Measurements from ENCODE around the gene PARP8.
"Not testable (repeated sequence)": the region's sequence is repeated elsewhere in the genome, so short reads cannot be mapped to it uniquely, and the experiment has no call there.

Gene PARP8, protein sequence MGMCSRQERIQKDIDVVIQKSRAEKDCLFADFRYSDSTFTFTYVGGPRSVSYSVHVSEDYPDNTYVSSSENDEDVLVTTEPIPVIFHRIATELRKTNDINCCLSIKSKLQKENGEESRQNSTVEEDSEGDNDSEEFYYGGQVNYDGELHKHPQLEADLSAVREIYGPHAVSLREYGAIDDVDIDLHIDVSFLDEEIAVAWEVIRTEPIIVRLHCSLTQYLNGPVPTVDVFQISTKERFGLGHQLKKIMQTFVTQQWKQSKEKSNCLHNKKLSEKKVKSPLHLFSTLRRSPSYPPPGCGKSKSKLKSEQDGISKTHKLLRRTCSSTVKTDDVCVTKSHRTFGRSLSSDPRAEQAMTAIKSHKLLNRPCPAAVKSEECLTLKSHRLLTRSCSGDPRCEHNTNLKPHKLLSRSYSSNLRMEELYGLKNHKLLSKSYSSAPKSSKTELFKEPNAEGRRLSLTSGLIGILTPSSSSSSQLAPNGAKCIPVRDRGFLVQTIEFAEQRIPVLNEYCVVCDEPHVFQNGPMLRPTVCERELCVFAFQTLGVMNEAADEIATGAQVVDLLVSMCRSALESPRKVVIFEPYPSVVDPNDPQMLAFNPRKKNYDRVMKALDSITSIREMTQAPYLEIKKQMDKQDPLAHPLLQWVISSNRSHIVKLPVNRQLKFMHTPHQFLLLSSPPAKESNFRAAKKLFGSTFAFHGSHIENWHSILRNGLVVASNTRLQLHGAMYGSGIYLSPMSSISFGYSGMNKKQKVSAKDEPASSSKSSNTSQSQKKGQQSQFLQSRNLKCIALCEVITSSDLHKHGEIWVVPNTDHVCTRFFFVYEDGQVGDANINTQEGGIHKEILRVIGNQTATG

DNA sequence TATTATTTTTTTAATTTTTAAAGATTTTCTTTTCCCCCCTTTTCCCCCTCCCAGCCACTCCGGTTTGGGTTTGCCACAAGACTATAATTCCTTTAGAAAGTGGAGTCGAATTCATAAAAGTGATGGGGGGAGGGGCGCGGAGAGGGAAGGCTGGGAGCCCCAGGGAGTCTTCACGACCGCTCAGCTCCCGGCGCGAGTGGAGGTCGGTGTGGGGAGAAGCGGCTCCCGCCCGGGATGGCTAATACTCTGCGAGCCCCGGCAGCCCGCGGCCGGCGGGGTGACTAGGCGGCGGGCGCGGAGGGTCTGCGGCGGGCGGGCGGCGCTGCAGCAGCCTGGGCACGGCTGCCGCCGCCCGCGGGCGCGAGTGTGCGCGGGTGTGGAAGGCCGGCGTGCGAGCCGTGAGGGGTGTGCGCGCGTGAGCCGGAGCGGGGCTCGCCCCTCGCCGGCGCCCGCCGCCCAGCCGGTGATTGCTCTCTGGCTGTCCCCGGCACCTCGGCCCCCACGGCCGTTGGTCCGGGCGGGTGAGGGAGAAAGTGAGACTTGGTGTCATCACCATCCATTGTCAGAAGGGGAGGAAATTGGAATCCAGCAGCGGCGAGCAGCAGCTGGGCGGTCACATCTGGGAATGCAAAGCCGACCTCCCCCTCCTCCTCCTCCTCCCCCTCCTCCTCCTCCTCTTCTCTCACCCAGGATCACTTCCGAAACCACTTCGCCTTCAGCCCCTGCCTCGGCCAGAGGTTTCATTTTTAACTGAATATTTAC lies at the start of gene PARP8:
Gene PARP8 (plus strand): TSS at position 377 of the 762 bp plus-strand sequence. CDS start 459 bp downstream, outside the sequence.
- H3K9ac ChIP-seq (ENCODE audit: low read depth, low read length): peak within 1 kb of the TSS; percentile 79
- H3K4me1 ChIP-seq (ENCODE audit: control insufficient read depth, insufficient read depth, low read length): peaks cover 2% of the 10 kb centered on the region
- H3K36me3 ChIP-seq (ENCODE audit: control insufficient read depth, insufficient read depth, low read length): no peaks in the 10 kb centered on the region
- peak within 1 kb of the TSS; percentile 71 for H3K4me3 ChIP-seq (ENCODE audit: low read depth, low read length)
- H3K27me3 ChIP-seq (ENCODE audit: control insufficient read depth, insufficient read depth, low read length): peaks cover 3% of the 10 kb centered on the region
- no peaks in the 10 kb centered on the region for H3K9me3 ChIP-seq (ENCODE audit: control insufficient read depth, insufficient read depth, low read length)

DNA sequence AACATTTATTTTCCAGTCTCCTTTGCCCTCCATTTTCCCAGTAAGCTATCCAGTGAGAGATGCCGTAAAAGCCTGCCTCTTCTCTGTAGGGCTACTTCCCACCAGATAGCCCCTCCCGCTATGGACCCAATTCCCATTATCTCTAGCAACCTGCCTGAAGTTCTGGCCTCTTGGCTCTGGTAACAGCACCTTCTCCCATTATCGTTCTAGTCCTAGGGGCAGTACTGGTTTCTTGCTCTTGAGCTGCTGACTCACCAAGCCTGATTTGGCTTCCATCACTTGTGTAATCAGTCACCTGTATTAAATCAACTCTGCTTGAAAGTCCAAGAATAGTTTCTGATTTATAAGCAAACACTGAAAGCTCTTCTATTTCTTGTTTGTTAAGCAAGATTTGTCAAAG lies 42.8 kb upstream of the PARP8 start:
- H3K9me3 ChIP-seq (ENCODE audit: control insufficient read depth, insufficient read depth, low read length): no peaks in the 10 kb centered on the region

DNA sequence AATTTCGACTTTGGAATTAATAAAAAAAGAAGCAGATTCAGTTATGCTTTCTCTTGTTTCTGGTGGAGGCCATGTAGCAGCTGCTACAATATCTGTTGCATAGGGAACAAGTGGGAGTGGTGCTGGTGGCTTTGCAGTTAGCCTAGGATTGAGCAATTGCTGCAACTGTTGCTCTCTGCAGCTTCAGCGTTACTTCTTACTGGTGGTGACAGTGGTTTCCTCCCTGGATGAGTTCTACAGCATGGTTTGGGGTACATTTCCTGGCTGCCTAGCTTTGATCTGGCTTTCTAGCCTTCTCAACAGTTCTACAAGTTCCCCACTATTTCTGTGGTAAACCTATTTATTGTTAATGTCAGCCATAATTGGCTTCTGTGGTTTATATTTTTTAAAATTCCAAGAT lies 31.6 kb upstream of the PARP8 start:
- H3K9ac ChIP-seq (ENCODE audit: low read depth, low read length); H3K36me3 ChIP-seq (ENCODE audit: control insufficient read depth, insufficient read depth, low read length); H3K4me3 ChIP-seq (ENCODE audit: low read depth, low read length); H3K27me3 ChIP-seq (ENCODE audit: control insufficient read depth, insufficient read depth, low read length); H3K4me1 ChIP-seq (ENCODE audit: control insufficient read depth, insufficient read depth, low read length); H3K9me3 ChIP-seq (ENCODE audit: control insufficient read depth, insufficient read depth, low read length): not testable (repeated sequence)

More for the DNA sequence above, 42.8 kb upstream of the PARP8 start:
- H3K4me1 ChIP-seq (ENCODE audit: control insufficient read depth, insufficient read depth, low read length): no peaks in the 10 kb centered on the region
- no peak overlapping the region for H3K9ac ChIP-seq (ENCODE audit: low read depth, low read length)
- H3K4me3 ChIP-seq (ENCODE audit: low read depth, low read length): no peak overlapping the region
- H3K36me3 ChIP-seq (ENCODE audit: control insufficient read depth, insufficient read depth, low read length): no peaks in the 10 kb centered on the region
- no peaks in the 10 kb centered on the region for H3K27me3 ChIP-seq (ENCODE audit: control insufficient read depth, insufficient read depth, low read length)

DNA sequence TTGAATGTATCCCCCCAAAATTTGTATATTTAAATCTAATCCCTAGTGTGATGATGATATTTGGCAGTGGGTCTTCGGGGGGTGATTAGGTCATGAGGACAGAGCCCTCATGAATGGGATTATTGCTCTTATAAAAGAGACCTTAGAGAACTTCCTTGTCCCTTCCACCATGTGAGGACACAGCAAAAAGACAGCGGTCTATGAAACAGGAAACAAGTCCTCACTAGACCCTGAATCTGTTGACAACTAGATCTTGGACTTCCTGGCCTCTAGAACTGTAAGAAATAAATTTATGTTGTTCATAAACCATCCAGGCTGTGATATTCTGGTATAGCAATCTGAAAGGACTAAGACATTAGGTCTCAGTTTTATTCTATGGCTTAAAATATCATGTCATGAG lies 28.9 kb upstream of the PARP8 start:
- H3K36me3 ChIP-seq (ENCODE audit: control insufficient read depth, insufficient read depth, low read length); H3K4me1 ChIP-seq (ENCODE audit: control insufficient read depth, insufficient read depth, low read length); H3K9me3 ChIP-seq (ENCODE audit: control insufficient read depth, insufficient read depth, low read length); H3K27me3 ChIP-seq (ENCODE audit: control insufficient read depth, insufficient read depth, low read length); H3K9ac ChIP-seq (ENCODE audit: low read depth, low read length); H3K4me3 ChIP-seq (ENCODE audit: low read depth, low read length): not testable (repeated sequence)

DNA sequence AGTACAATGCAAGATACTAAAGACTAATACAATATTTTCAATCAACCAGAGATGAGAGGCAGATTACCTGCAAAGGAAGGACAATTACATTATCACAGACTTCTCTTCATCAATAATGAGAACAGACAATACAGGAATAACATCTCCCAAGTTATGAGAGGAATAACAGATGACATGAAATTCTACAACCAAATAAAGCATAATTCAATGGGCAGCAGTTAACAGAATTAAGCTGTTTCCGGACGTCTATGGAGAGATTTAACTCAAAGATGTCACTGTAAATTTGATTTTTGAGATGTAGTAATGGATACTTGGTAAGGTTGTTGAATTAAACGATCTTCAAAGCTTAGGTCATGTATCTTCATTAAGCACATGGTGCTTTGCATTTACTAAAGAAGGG lies 19.8 kb upstream of the PARP8 start:
- H3K27me3 ChIP-seq (ENCODE audit: control insufficient read depth, insufficient read depth, low read length): no peaks in the 10 kb centered on the region
- no peaks in the 10 kb centered on the region for H3K4me1 ChIP-seq (ENCODE audit: control insufficient read depth, insufficient read depth, low read length)
- no peaks in the 10 kb centered on the region for H3K9me3 ChIP-seq (ENCODE audit: control insufficient read depth, insufficient read depth, low read length)
- H3K9ac ChIP-seq (ENCODE audit: low read depth, low read length): no peak overlapping the region
- no peak overlapping the region for H3K4me3 ChIP-seq (ENCODE audit: low read depth, low read length)
- H3K36me3 ChIP-seq (ENCODE audit: control insufficient read depth, insufficient read depth, low read length): no peaks in the 10 kb centered on the region

DNA sequence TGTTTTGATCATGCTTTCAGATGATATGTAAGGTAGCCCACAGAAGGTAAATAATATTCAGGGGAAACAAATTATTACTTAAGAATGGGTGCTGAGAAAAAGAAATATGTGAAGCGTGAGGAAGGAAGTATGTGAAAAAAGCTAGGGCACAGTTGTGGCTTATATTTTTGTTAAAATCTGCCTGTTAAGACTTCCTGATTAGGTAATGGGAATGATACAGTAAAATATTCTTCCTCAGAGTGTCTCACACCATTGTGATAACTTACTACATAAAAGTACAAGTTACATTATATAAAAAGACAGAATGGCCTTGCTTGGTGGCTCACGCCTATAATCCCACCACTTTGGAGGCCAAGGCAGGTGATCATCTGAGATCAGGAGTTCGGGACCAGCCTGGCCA lies 18.7 kb upstream of the PARP8 start:
- H3K4me3 ChIP-seq (ENCODE audit: low read depth, low read length): no peak overlapping the region
- no peaks in the 10 kb centered on the region for H3K4me1 ChIP-seq (ENCODE audit: control insufficient read depth, insufficient read depth, low read length)
- H3K27me3 ChIP-seq (ENCODE audit: control insufficient read depth, insufficient read depth, low read length): no peaks in the 10 kb centered on the region
- H3K9ac ChIP-seq (ENCODE audit: low read depth, low read length): no peak overlapping the region
- H3K9me3 ChIP-seq (ENCODE audit: control insufficient read depth, insufficient read depth, low read length): no peaks in the 10 kb centered on the region
- no peaks in the 10 kb centered on the region for H3K36me3 ChIP-seq (ENCODE audit: control insufficient read depth, insufficient read depth, low read length)

DNA sequence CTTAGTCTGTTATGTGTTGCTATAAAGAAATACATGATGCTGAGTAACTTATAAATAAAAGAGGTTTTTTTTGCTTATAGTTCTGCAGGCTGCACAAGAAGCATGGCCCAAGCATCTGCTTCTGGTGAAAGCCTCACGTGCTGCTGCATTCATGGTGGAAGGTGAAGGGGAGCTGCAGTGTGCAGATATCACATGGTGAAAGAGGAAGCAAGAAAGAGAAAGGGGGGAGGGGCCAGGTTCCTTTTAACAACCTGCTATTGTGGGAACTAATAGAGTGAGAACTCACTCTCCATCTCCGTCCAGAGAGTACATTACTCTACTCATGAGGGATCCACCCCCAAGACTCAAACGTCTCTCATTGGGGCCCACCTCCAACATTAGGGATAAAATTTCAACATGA lies 12.5 kb upstream of the PARP8 start:
- H3K27me3 ChIP-seq (ENCODE audit: control insufficient read depth, insufficient read depth, low read length): no peaks in the 10 kb centered on the region
- no peaks in the 10 kb centered on the region for H3K36me3 ChIP-seq (ENCODE audit: control insufficient read depth, insufficient read depth, low read length)
- H3K4me3 ChIP-seq (ENCODE audit: low read depth, low read length): no peak overlapping the region
- no peak overlapping the region for H3K9ac ChIP-seq (ENCODE audit: low read depth, low read length)
- H3K9me3 ChIP-seq (ENCODE audit: control insufficient read depth, insufficient read depth, low read length): no peaks in the 10 kb centered on the region
- no peaks in the 10 kb centered on the region for H3K4me1 ChIP-seq (ENCODE audit: control insufficient read depth, insufficient read depth, low read length)

DNA sequence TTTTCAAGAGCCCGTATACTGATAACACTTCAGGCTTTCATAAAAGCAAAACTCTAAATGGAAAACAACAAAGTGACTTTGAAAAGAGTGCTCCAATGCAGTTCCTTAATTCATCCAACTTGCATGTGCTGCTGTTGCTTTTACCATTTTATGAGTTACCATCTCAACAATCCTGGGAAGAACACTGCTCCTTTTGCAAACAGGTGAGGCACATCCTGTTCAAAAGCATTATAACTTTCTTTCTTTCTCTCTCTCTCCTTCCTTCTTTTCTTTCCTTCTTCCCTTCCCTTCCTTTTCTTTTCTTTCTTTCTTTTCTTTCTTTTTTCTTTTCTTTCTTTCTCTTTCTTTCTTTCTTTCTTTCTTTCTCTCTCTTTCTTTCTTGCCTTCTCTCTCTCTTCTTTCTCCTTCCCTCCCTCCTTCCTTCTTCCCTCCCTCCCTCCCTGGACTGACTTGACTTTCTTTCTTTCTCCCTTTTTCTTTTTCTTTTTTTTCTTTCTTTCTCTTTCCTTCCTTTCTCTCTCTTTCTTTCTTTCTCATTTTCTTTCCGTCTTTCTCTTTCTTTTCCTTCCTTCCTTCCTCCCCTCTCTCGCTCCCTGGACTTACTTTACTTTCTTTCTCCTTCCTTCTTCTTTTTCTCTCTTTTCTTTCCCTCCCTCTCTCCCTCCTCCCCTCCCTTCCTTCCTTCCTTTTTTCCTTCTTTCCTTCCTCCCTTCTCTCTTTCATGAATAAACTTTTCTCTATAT lies 11.2 kb upstream of the PARP8 start:
- H3K9me3 ChIP-seq (ENCODE audit: control insufficient read depth, insufficient read depth, low read length): no peaks in the 10 kb centered on the region
- H3K27me3 ChIP-seq (ENCODE audit: control insufficient read depth, insufficient read depth, low read length): no peaks in the 10 kb centered on the region
- H3K9ac ChIP-seq (ENCODE audit: low read depth, low read length): no peak overlapping the region
- H3K4me1 ChIP-seq (ENCODE audit: control insufficient read depth, insufficient read depth, low read length): no peaks in the 10 kb centered on the region
- H3K36me3 ChIP-seq (ENCODE audit: control insufficient read depth, insufficient read depth, low read length): no peaks in the 10 kb centered on the region
- no peak overlapping the region for H3K4me3 ChIP-seq (ENCODE audit: low read depth, low read length)

DNA sequence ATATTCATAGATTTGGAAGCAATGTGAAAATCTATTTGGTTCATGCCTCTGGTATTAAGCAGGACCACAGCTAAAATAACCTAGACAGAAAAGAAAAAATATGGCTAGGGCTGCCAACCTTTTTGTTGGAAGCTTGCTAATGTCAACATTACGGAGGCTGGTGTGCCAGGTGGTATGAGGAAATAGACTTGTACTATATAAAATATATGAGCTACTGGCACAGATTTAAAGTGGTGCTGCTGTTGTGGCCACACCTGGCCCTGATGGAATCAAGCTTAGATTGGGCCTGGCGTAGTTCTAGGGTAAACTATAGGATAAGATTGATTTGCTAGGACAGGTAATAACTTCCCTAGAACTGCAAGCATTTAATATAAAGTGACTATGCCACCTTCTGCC lies 10.6 kb upstream of the PARP8 start:
- H3K9ac ChIP-seq (ENCODE audit: low read depth, low read length): no peak overlapping the region
- H3K27me3 ChIP-seq (ENCODE audit: control insufficient read depth, insufficient read depth, low read length): no peaks in the 10 kb centered on the region
- no peaks in the 10 kb centered on the region for H3K36me3 ChIP-seq (ENCODE audit: control insufficient read depth, insufficient read depth, low read length)
- H3K4me1 ChIP-seq (ENCODE audit: control insufficient read depth, insufficient read depth, low read length): no peaks in the 10 kb centered on the region
- no peaks in the 10 kb centered on the region for H3K9me3 ChIP-seq (ENCODE audit: control insufficient read depth, insufficient read depth, low read length)
- no peak overlapping the region for H3K4me3 ChIP-seq (ENCODE audit: low read depth, low read length)

DNA sequence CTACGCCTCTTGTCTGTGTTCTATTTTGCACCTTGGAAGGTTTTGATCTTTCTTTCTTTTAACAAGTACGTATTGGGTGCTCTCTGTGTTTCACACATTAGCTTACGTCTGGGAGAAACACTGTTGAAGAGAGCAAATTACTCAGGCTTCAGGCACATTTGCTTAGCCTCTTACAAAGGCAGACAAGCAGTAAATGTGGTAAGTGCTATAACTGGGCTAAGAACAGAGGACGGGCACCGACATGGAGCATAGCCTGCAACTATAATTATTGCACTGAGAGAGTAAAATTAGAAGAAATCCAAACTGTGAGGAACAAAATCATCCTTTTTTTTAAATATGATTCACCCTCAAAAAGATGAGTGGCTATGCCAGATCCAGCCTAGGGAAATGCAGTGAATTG lies 9.4 kb upstream of the PARP8 start:
- Histone ChIP-seq H3K27me3 (ENCODE audit: control insufficient read depth, insufficient read depth, low read length) (no peaks in the 10 kb centered on the region), H3K9ac (ENCODE audit: low read depth, low read length) (no peak overlapping the region), H3K36me3 (ENCODE audit: control insufficient read depth, insufficient read depth, low read length) (no peaks in the 10 kb centered on the region), H3K9me3 (ENCODE audit: control insufficient read depth, insufficient read depth, low read length) (no peaks in the 10 kb centered on the region), H3K4me3 (ENCODE audit: low read depth, low read length) (no peak overlapping the region), H3K4me1 (ENCODE audit: control insufficient read depth, insufficient read depth, low read length) (no peaks in the 10 kb centered on the region)

DNA sequence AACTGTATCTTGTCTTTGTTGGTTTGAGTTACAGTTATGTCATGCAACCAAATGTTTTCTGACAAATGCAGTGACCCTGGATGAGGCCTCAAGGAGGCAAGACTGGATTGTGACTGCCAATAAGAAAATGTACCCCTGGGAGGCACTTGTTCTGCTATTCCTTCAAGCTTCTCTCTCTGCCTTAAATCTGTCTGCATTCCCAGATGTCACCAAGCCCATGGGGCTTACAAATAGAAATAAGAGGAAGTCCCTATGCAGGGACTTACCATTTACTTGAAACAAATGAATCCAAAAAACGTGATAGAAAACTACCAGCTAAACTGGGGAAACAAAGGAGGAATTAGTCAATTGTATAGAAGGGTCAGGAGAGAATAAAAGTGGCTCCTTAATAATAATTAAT lies 8.2 kb upstream of the PARP8 start:
- H3K9ac ChIP-seq (ENCODE audit: low read depth, low read length): no peak overlapping the region
- H3K4me3 ChIP-seq (ENCODE audit: low read depth, low read length): no peak overlapping the region
- H3K4me1 ChIP-seq (ENCODE audit: control insufficient read depth, insufficient read depth, low read length): no peaks in the 10 kb centered on the region
- no peaks in the 10 kb centered on the region for H3K27me3 ChIP-seq (ENCODE audit: control insufficient read depth, insufficient read depth, low read length)
- no peaks in the 10 kb centered on the region for H3K36me3 ChIP-seq (ENCODE audit: control insufficient read depth, insufficient read depth, low read length)
- H3K9me3 ChIP-seq (ENCODE audit: control insufficient read depth, insufficient read depth, low read length): no peaks in the 10 kb centered on the region
